ENCODE measurements around the gene RAB22A. TPM values are rescaled to one million over a fixed set of nuclear protein-coding genes. Genes with fewer than 3 reads are reported as not detected.

RAB22A gene
- total and polyA plus RNA-seq, 9 of the 15 experiments (the other 6 are each of a cell fraction or from before 2014, with no cell fraction given) = 1.1 to 8.0 (median 6.7) TPM

DNA sequence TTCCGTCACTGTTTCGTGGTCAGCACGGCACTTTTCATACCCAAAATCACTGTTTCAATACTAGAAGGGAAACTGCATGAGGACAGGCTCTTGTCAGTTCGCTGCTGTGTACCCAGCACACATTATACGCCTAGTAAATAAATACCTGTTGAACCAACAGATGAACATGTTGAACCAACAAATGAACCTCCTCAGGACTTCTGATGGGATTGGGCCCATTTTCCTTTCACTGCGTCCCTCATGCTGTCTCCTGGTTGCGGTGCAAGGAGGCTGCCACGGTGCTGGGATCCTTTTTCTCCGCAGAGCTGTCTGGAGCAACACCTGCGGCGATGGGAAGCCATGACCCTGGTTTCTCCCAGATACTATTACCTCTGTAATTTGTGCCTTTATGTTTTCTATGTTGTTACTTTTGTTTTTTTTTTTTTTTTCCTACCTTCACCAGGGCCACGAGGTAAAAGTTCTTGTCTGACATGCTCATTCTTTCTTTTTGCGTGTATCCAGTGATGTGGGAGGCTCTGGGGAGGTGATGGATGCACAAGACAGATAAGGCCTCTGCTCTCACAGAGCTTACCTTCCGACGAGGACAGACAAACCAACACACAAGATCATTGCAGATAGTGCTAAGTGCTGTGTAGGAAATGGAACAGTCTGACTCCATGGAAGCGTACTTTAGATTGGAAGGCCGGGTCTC, 80.6 kb downstream of the RAB22A start (continued):
- TF ChIP-seq NONO (IDR thresholded peaks at IDR 0.05; ENCODE audit: low read depth in 2 of 2, low read length in 1 of 2) = peak in 1 of 2 experiments; percentile 30; a peak in 1 of 4 replicates
- peak; percentile 61 for TF ChIP-seq ZNF384 (IDR thresholded peaks at IDR 0.05; ENCODE audit: low read depth, low read length)
- no peak for TF ChIP-seq ZNF589 (CRISPR knock-in tag; IDR thresholded peaks at IDR 0.05; ENCODE audit: low read depth)
- TF ChIP-seq RFX1 (IDR thresholded peaks at IDR 0.05) = no peak
- no peak for TF ChIP-seq SETDB1 (IDR thresholded peaks at IDR 0.05; ENCODE audit: low read length)
- no peak for TF ChIP-seq SLC30A9 (CRISPR knock-in tag; IDR thresholded peaks at IDR 0.05)
- peak; percentile 88 for TF ChIP-seq SOX6 (IDR thresholded peaks at IDR 0.05)
- no peak for TF ChIP-seq HCFC1 (IDR thresholded peaks at IDR 0.05; ENCODE audit: low read depth, low read length)
- no peak for TF ChIP-seq ZNF507 (tag; conservative IDR thresholded peaks at IDR 0.05)
- TF ChIP-seq PHTF2 (CRISPR knock-in tag; IDR thresholded peaks at IDR 0.05) = no peak
- peak; percentile 87 for TF ChIP-seq NBN (IDR thresholded peaks at IDR 0.05; ENCODE audit: low read depth)
- 0 out of 2 replicates have a peak, but pooled peaks have one; percentile 20 for TF ChIP-seq ZNF232 (CRISPR knock-in tag; IDR thresholded peaks at IDR 0.05)
- no peak for TF ChIP-seq HNRNPUL1 (IDR thresholded peaks at IDR 0.05; ENCODE audit: low read length)
- no peak for TF ChIP-seq NR0B1 (IDR thresholded peaks at IDR 0.05; ENCODE audit: partially characterized antibody)
- no peak for TF ChIP-seq ZC3H8 (IDR thresholded peaks at IDR 0.05)
- no peak for TF ChIP-seq ZNF512 (tag; IDR thresholded peaks at IDR 0.05)
- peak; percentile 97 for TF ChIP-seq DPF2 (IDR thresholded peaks at IDR 0.05)
- no peak for TF ChIP-seq POLR2B (IDR thresholded peaks at IDR 0.05; ENCODE audit: low read depth, partially characterized antibody)
- TF ChIP-seq ZKSCAN8 (CRISPR knock-in tag; IDR thresholded peaks at IDR 0.05) = no peak
- no peak for TF ChIP-seq CHD4 (IDR thresholded peaks at IDR 0.05; ENCODE audit: insufficient read depth, insufficient replicate concordance, low read depth, low read length, poor library complexity, severe bottlenecking)
- no peak for TF ChIP-seq AFF1 (IDR thresholded peaks at IDR 0.05; ENCODE audit: low read depth in 1 of 2, partially characterized antibody in 2 of 2)
- TF ChIP-seq NR2C1 (IDR thresholded peaks at IDR 0.05) = no peak
- no peak for TF ChIP-seq NR2C1 (tag; IDR thresholded peaks at IDR 0.05)
- peak; percentile 13 for TF ChIP-seq ASH1L (IDR thresholded peaks at IDR 0.05; ENCODE audit: borderline replicate concordance, low read depth, partially characterized antibody)
